ENCODE data around the gene CYP2E1. TPM values are rescaled to one million over a fixed set of nuclear protein-coding genes. Genes with fewer than 3 reads are reported as not detected.

CYP2E1 gene
- polyA plus RNA-seq (2012; rRNA removed): 0.61 and 1.3 TPM in 2 replicates
- polyA plus RNA-seq (2012; cell fraction: cytosol; rRNA removed): 0.30 and 0.41 TPM in 2 replicates
- 8.6 and 11.8 TPM in 2 replicates for polyA plus RNA-seq (2012; cell fraction: nucleus; rRNA removed)

DNA sequence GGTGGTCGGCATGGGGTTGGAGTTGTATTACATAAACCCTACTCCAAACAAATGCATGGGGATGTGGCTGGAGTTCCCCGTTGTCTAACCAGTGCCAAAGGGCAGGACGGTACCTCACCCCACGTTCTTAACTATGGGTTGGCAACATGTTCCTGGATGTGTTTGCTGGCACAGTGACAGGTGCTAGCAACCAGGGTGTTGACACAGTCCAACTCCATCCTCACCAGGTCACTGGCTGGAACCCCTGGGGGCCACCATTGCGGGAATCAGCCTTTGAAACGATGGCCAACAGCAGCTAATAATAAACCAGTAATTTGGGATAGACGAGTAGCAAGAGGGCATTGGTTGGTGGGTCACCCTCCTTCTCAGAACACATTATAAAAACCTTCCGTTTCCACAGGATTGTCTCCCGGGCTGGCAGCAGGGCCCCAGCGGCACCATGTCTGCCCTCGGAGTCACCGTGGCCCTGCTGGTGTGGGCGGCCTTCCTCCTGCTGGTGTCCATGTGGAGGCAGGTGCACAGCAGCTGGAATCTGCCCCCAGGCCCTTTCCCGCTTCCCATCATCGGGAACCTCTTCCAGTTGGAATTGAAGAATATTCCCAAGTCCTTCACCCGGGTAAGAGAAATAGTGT is at the start of gene CYP2E1:
Gene CYP2E1, plus strand, starts transcription at position 407 of the 632 bp plus-strand sequence. Its CDS starts 33 bp downstream, at position 440.
- Histone ChIP-seq H3K4me3 (ENCODE audit: low read depth in 2 of 2, low read length in 1 of 2) (no peak within 1 kb of the TSS), H4K20me1 (ENCODE audit: insufficient read depth) (no peaks in the 10 kb centered on the region), H3K79me2 (ENCODE audit: insufficient read depth) (no peaks in the 10 kb centered on the region), H3K9me3 (peaks cover 4% of the 10 kb centered on the region; the same call in 1 of the 2 replicates), H3F3A (replicated peaks; ENCODE audit: insufficient read depth) (no peaks in the 10 kb centered on the region), H3K4me2 (no peak within 1 kb of the TSS), H3K27ac (ENCODE audit: low read depth in 2 of 2, low read length in 1 of 2) (no peak within 1 kb of the TSS), H3K9ac (no peak within 1 kb of the TSS), H3K36me3 (replicated peaks in 1 of 2; ENCODE audit: control insufficient read depth in 1 of 2, insufficient read depth in 2 of 2, low read length in 1 of 2) (no peaks in the 10 kb centered on the region), H3K9me2 (no peaks in the 10 kb centered on the region), H3K27me3 (ENCODE audit: insufficient read depth) (peaks cover 54% of the 10 kb centered on the region; the same call in 1 of the 2 replicates), H3K4me1 (ENCODE audit: control insufficient read depth in 1 of 2, insufficient read depth in 2 of 2, low read depth in 1 of 2, low read length in 1 of 2) (no peaks in the 10 kb centered on the region; a peak in 1 of 4 replicates), H2AFZ (ENCODE audit: low read depth) (no peak within 1 kb of the TSS)
- WGBS (ENCODE audit: low lambda C conversion rate): 5% methylated on average over 16 of the region's 16 CpGs
- ChIA-PET POLR2A (no interaction called here), CTCF (no interaction called here)
- TF ChIP-seq TEAD4 (IDR thresholded peaks at IDR 0.05; ENCODE audit: borderline replicate concordance, insufficient read depth) (no peak), CHD2 (IDR thresholded peaks at IDR 0.05; ENCODE audit: low read length, partially characterized antibody) (no peak), FOXJ3 (CRISPR knock-in tag; IDR thresholded peaks at IDR 0.05) (no peak), GATA2 (CRISPR knock-in tag; IDR thresholded peaks at IDR 0.05) (no peak), TCF12 (IDR thresholded peaks at IDR 0.05) (no peak), RAD21 (IDR thresholded peaks at IDR 0.05; ENCODE audit: low read length) (no peak), RFX5 (IDR thresholded peaks at IDR 0.05; ENCODE audit: low read length) (no peak), RXRA (IDR thresholded peaks at IDR 0.05; ENCODE audit: borderline replicate concordance, low read depth) (no peak), GABPA (IDR thresholded peaks at IDR 0.05; ENCODE audit: low read depth) (no peak), EP300 (IDR thresholded peaks at IDR 0.05; ENCODE audit: borderline replicate concordance in 1 of 2, low read depth in 1 of 2, low read length in 1 of 2) (no peak), FOXM1 (IDR thresholded peaks at IDR 0.05; ENCODE audit: low read depth) (no peak), ELF1 (IDR thresholded peaks at IDR 0.05) (no peak), RCOR1 (IDR thresholded peaks at IDR 0.05; ENCODE audit: low read length) (no peak)
- TF ChIP-seq, protein P1, sequence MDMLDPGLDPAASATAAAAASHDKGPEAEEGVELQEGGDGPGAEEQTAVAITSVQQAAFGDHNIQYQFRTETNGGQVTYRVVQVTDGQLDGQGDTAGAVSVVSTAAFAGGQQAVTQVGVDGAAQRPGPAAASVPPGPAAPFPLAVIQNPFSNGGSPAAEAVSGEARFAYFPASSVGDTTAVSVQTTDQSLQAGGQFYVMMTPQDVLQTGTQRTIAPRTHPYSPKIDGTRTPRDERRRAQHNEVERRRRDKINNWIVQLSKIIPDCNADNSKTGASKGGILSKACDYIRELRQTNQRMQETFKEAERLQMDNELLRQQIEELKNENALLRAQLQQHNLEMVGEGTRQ (IDR thresholded peaks at IDR 0.05; ENCODE audit: borderline replicate concordance, low read depth, low read length): no peak
- TF ChIP-seq, protein P2, sequence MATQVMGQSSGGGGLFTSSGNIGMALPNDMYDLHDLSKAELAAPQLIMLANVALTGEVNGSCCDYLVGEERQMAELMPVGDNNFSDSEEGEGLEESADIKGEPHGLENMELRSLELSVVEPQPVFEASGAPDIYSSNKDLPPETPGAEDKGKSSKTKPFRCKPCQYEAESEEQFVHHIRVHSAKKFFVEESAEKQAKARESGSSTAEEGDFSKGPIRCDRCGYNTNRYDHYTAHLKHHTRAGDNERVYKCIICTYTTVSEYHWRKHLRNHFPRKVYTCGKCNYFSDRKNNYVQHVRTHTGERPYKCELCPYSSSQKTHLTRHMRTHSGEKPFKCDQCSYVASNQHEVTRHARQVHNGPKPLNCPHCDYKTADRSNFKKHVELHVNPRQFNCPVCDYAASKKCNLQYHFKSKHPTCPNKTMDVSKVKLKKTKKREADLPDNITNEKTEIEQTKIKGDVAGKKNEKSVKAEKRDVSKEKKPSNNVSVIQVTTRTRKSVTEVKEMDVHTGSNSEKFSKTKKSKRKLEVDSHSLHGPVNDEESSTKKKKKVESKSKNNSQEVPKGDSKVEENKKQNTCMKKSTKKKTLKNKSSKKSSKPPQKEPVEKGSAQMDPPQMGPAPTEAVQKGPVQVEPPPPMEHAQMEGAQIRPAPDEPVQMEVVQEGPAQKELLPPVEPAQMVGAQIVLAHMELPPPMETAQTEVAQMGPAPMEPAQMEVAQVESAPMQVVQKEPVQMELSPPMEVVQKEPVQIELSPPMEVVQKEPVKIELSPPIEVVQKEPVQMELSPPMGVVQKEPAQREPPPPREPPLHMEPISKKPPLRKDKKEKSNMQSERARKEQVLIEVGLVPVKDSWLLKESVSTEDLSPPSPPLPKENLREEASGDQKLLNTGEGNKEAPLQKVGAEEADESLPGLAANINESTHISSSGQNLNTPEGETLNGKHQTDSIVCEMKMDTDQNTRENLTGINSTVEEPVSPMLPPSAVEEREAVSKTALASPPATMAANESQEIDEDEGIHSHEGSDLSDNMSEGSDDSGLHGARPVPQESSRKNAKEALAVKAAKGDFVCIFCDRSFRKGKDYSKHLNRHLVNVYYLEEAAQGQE (IDR thresholded peaks at IDR 0.05; ENCODE audit: low read depth, low read length): no peak
- no peak for DNase-seq
